H1 (cell line): ENCODE results near the gene CD72. TPM values are rescaled to one million over a fixed set of nuclear protein-coding genes. Genes with fewer than 3 reads are reported as not detected.

Source experiments
- CTCF ChIA-PET: fragments of 300-600 bp; sonication (Branson Sonifier 250); formaldehyde crosslinking; loops from one replicate; lab custom pipeline; 2021; ENCODE audit not compliant: partially characterized antibody; lab: Charles Lee
- POLR2A ChIA-PET: fragments of 300-600 bp; sonication (Branson Sonifier 250); formaldehyde crosslinking; loops from one replicate; lab custom pipeline; 2021; ENCODE audit warnings: inconsistent platforms; ENCODE audit not compliant: partially characterized antibody; lab: Charles Lee
- DNase-seq, 2 experiments: peaks; one replicate each; pipeline versions ENCODE4 v3.0.0 to v3.0.0-alpha.2; 2010 to 2022; ENCODE audit warnings: low spot score in 2 of 2, low read depth in 1 of 2, mixed read lengths in 1 of 2
- FAIRE-seq: peaks from 2 replicates; lab custom pipeline; 2011; peaks lifted over from hg19 to GRCh38; lab: Jason Lieb, UNC
- H2AFZ ChIP-seq: 2 replicates; pipeline ENCODE4 v1.8.1; 2012; ENCODE audit warnings: low read length, inconsistent platforms
- H2AK5ac ChIP-seq: 2 replicates; pipeline ENCODE4 v1.6.1; 2013; ENCODE audit warnings: low read depth, low read length
- H2BK120ac ChIP-seq: replicated peaks from 2 replicates; pipeline ENCODE3; 2013; ENCODE audit warnings: low read depth, low read length, inconsistent platforms
- H2BK12ac ChIP-seq: 2 replicates; pipeline ENCODE4 v1.6.1; 2013; ENCODE audit warnings: low read depth, low read length
- H2BK15ac ChIP-seq: 2 replicates; pipeline ENCODE4 v1.6.1; 2013; ENCODE audit warnings: low read length
- H2BK20ac ChIP-seq: 2 replicates; pipeline ENCODE4 v1.6.1; 2013; ENCODE audit warnings: low read length
- H2BK5ac ChIP-seq: 2 replicates; pipeline ENCODE4 v1.6.1; 2013; ENCODE audit warnings: low read depth, low read length
- H3K14ac ChIP-seq: 2 replicates; pipeline ENCODE4 v1.6.1; 2013; ENCODE audit warnings: inconsistent platforms; ENCODE audit not compliant: insufficient read length
- H3K18ac ChIP-seq: 2 replicates; pipeline ENCODE4 v1.6.1; 2013; ENCODE audit warnings: low read length; ENCODE audit errors: extremely low read depth
- H3K23ac ChIP-seq: 2 replicates; pipeline ENCODE4 v1.6.1; 2013; ENCODE audit warnings: inconsistent platforms; ENCODE audit not compliant: insufficient read length
- H3K23me2 ChIP-seq: 2 replicates; pipeline ENCODE4 v1.6.1; 2013; ENCODE audit warnings: low read depth, low read length
- H3K27ac ChIP-seq: 2 replicates; pipeline ENCODE4 v1.6.1; 2011; ENCODE audit warnings: low read depth, low read length, inconsistent platforms
- H3K27me3 ChIP-seq, 4 experiments: replicated peaks in 1 of 4; 1 replicate in 1 of 4; 2 replicates in 3 of 4; pipeline versions ENCODE4 v1.6.1 to v1.8.1; 2011 to 2013; ENCODE audit warnings: low read length in 3 of 4, mild to moderate bottlenecking in 3 of 4, inconsistent platforms in 2 of 4, mixed read lengths in 2 of 4, moderate library complexity in 1 of 4; ENCODE audit not compliant: control insufficient read depth in 3 of 4, insufficient read depth in 3 of 4; ENCODE audit errors: extremely low read depth in 1 of 4
- H3K36me3 ChIP-seq, 4 experiments: 2 replicates each; pipeline versions ENCODE4 v1.6.1 to v1.8.1; 2011 to 2013; ENCODE audit warnings: mild to moderate bottlenecking in 4 of 4, low read length in 3 of 4, moderate library complexity in 2 of 4, control low read depth in 1 of 4, inconsistent platforms in 1 of 4; ENCODE audit not compliant: insufficient read depth in 4 of 4, control insufficient read depth in 2 of 4
- H3K4ac ChIP-seq: replicated peaks from 2 replicates; pipeline ENCODE3; 2013; ENCODE audit warnings: low read length, low read depth, mixed read lengths, inconsistent platforms; ENCODE audit not compliant: insufficient read length
- H3K4me1 ChIP-seq, 4 experiments: replicated peaks in 1 of 4; 1 replicate in 1 of 4; 2 replicates in 3 of 4; pipeline versions ENCODE4 v1.6.1 to v1.8.1; 2011 to 2013; ENCODE audit warnings: low read length in 3 of 4, inconsistent platforms in 2 of 4, mixed read lengths in 1 of 4; ENCODE audit not compliant: insufficient read depth in 4 of 4, control insufficient read depth in 3 of 4
- H3K4me2 ChIP-seq, 2 experiments: 2 replicates each; pipeline versions ENCODE4 v1.6.1 to v1.8.1; 2011 to 2013; ENCODE audit warnings: low read depth in 2 of 2, low read length in 2 of 2, control low read depth in 1 of 2, inconsistent platforms in 1 of 2, mild to moderate bottlenecking in 1 of 2; ENCODE audit not compliant: insufficient read depth in 1 of 2
- H3K4me3 ChIP-seq, 4 experiments: fragments of 200-600, 300-600 bp in 1 of 4; sonication (generic), shearing (Covaris generic), sonication (Bioruptor Twin) in 1 of 4; 2 replicates each; pipeline versions ENCODE4 v1.5.1 to v1.8.1; 2011 to 2016; ENCODE audit warnings: low read length in 4 of 4, low read depth in 3 of 4, control low read depth in 2 of 4, inconsistent platforms in 2 of 4, mild to moderate bottlenecking in 2 of 4, mixed read lengths in 1 of 4, moderate library complexity in 1 of 4; ENCODE audit not compliant: insufficient read depth in 2 of 4; ENCODE audit errors: extremely low read depth in 1 of 4
- H3K56ac ChIP-seq: replicated peaks from 2 replicates; pipeline ENCODE3; 2013; ENCODE audit warnings: low read depth, mild to moderate bottlenecking, mixed read lengths, low read length, inconsistent platforms; ENCODE audit not compliant: insufficient read length
- H3K79me1 ChIP-seq: 2 replicates; pipeline ENCODE4 v1.6.1; 2013; ENCODE audit warnings: low read depth, low read length, control low read depth
- H3K79me2 ChIP-seq, 2 experiments: 2 replicates each; pipeline versions ENCODE4 v1.6.1 to v1.8.1; 2012 to 2013; ENCODE audit warnings: low read length in 2 of 2, mild to moderate bottlenecking in 2 of 2, inconsistent platforms in 1 of 2; ENCODE audit not compliant: insufficient read depth in 2 of 2, control insufficient read depth in 1 of 2
- H3K9ac ChIP-seq, 4 experiments: replicated peaks in 1 of 4; 1 replicate in 1 of 4; 2 replicates in 3 of 4; pipeline versions ENCODE4 v1.6.1 to v1.8.1; 2011 to 2013; ENCODE audit warnings: low read depth in 3 of 4, low read length in 3 of 4, control low read depth in 2 of 4, mild to moderate bottlenecking in 2 of 4, moderate library complexity in 2 of 4, inconsistent platforms in 1 of 4; ENCODE audit errors: extremely low read depth in 1 of 4
- H3K9me3 ChIP-seq, 2 experiments: 2 replicates each; pipeline versions ENCODE4 v1.6.1 to v1.8.1; 2012 to 2013; ENCODE audit warnings: mild to moderate bottlenecking in 2 of 2, moderate library complexity in 2 of 2, control low read depth in 1 of 2, inconsistent platforms in 1 of 2, low read depth in 1 of 2, low read length in 1 of 2, mixed read lengths in 1 of 2; ENCODE audit not compliant: insufficient read depth in 2 of 2
- H4K20me1 ChIP-seq, 2 experiments: replicated peaks in 1 of 2; 2 replicates each; pipeline versions ENCODE3 to v1.8.1; 2011 to 2013; ENCODE audit warnings: inconsistent platforms in 2 of 2, low read length in 2 of 2, mild to moderate bottlenecking in 1 of 2; ENCODE audit not compliant: insufficient read depth in 2 of 2, control insufficient read depth in 1 of 2
- H4K5ac ChIP-seq: 2 replicates; pipeline ENCODE4 v1.6.1; 2013; ENCODE audit warnings: low read length, low read depth, mixed read lengths, inconsistent platforms; ENCODE audit not compliant: insufficient read length
- H4K8ac ChIP-seq: 2 replicates; pipeline ENCODE4 v1.8.0; 2013; ENCODE audit warnings: mild to moderate bottlenecking, moderate library complexity, low read length, inconsistent platforms; ENCODE audit not compliant: insufficient read depth; ENCODE audit errors: extremely low read depth
- H4K91ac ChIP-seq: replicated peaks from 2 replicates; pipeline ENCODE3; 2013; ENCODE audit warnings: low read length, mixed read lengths, inconsistent platforms; ENCODE audit not compliant: insufficient read length
- CEBPB ChIP-seq: IDR thresholded peaks from 2 replicates; pipeline ENCODE4 v1.6.1; 2012; ENCODE audit warnings: low read depth, low read length
- FOSL1 ChIP-seq: IDR thresholded peaks from 2 replicates; pipeline ENCODE4 v1.6.1; 2011; ENCODE audit warnings: mild to moderate bottlenecking, low read depth, low read length, moderate library complexity; ENCODE audit not compliant: insufficient read depth
- JUN ChIP-seq: IDR thresholded peaks from 2 replicates; pipeline ENCODE4 v1.6.1; 2011; ENCODE audit warnings: low read depth, mild to moderate bottlenecking, improper control_type of control experiment, low read length
- KDM1A ChIP-seq: fragments of 200-600, 300-600 bp; sonication (generic); IDR thresholded peaks from 2 replicates; pipeline ENCODE4 v1.7.1; 2016; ENCODE audit warnings: mild to moderate bottlenecking, low read length, borderline replicate concordance
- ZNF274 ChIP-seq: IDR thresholded peaks from 2 replicates; pipeline ENCODE4 v1.7.0; 2012; ENCODE audit warnings: low read length, borderline replicate concordance; ENCODE audit errors: extremely low read depth
- WGBS, 2 experiments: shearing (Covaris generic) in 1 of 2; methylation state at CpG; one replicate each; pipeline versions ENCODE4 v1.1.6 to v1.1.7; 2013 to 2015; ENCODE audit warnings: low lambda C conversion rate in 2 of 2, mixed read lengths in 2 of 2, inconsistent platforms in 1 of 2, low coverage in 1 of 2, missing lambda C conversion rate in 1 of 2; ENCODE audit not compliant: insufficient replicate concordance in 2 of 2, insufficient coverage in 1 of 2, insufficient read length in 1 of 2; ENCODE audit errors: extremely low coverage in 1 of 2, missing lambda C conversion rate in 1 of 2; 5-methylcytosine and 5-hydroxymethylcytosine counted together
- polyA plus RNA-seq, 7 experiments: library from polyadenylated mRNA; depleted of rRNA in 3 of 7; stranded (reverse) in 5 of 7; unstranded in 2 of 7; fragments of >200 nt in 5 of 7; fragments of 200-250 nt in 2 of 7; gene quantifications; 1 replicate in 5 of 7; 2 replicates in 1 of 7; 4 replicates in 1 of 7; pipeline versions ENCODE4 v1.2.1 to v1.2.3, GENCODE V29; 2011 to 2013; ENCODE audit warnings: missing spikeins in 2 of 7, mixed read lengths in 2 of 7
- total RNA-seq: library from RNA; stranded (reverse); fragmentation: NEBNext Ultra II Directional; extraction: Animal tissue kit (Norgen Biotek cat#: 25700); gene quantifications from 2 replicates; pipeline ENCODE4 v1.2.1, GENCODE V29; 2021

CD72 gene
- total and polyA plus RNA-seq, 2 of the 8 experiments (the other 6 are each of a cell fraction or from before 2014, with no cell fraction given): 4.0 to 4.5 TPM

DNA sequence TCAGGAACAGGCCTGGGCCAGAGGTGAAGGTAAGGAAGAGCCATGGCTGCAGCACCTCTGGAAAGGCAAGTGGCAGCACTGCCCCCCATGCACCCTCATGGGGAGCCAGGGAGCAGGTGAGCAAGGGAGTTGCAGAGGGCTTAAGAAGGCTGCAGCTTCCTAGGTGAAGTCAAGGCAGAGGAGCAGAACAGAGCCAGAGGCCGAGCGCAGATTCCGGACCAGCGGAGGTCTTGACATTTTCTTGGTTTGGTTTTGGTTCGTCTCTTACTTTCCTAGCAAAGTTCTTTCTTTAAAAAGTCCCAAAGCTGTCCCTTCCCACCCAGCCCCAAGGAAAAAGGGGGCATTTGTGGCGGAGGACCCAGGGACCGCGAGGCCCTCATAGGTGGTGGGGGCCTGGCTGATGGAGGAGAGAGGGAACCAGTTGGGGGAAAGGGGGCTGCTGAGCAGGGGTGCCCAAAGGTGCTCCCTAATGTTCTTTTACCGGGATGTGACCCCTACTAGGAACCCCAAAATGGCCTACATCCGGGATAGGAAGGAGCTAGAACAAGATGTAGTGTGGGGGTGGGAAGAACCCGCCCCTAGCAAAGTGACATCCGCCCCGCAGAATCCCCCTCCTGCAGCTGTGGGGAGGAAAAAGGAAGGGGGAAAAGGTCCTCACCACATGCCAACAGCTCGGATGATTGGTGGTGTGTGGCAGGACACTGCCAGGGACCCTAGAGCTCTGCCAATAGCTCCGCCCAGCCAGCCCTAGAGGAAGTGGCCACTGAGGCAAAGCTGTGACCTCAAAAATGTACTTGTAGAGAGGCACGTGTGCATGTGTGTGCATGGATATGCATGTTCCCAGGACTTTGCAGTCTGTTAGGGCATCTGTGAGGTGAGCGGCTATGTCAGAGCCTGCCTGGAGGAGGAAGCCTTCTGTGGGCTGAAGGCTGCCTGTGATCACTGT, 914 bp upstream of the CD72 start:
- FAIRE-seq: no peak
- Histone ChIP-seq H3K27me3 (peaks cover 0 to 18% (median 14%) of the 10 kb centered on the region in 4 experiments; a peak in 4 of 7 replicates), H3K4me2 (no peak overlapping the region), H2BK120ac (no peak overlapping the region), H3K36me3 (no peaks in the 10 kb centered on the region), H3K4me1 (peaks cover 0 to 9% (median 5%) of the 10 kb centered on the region in 4 experiments; a peak in 4 of 7 replicates), H2BK20ac (no peak overlapping the region), H3K9ac (no peak overlapping the region), H3K4me3 (no peak overlapping the region), H4K5ac (no peak overlapping the region), H3K27ac (no peak overlapping the region), H3K4ac (no peak overlapping the region), H4K20me1 (no peaks in the 10 kb centered on the region), H3K23me2 (peaks cover 9% of the 10 kb centered on the region), H3K18ac (no peak overlapping the region), H3K79me2 (no peaks in the 10 kb centered on the region), H2BK12ac (no peak overlapping the region), H3K23ac (no peak overlapping the region), H2AFZ (no peak overlapping the region), H3K79me1 (no peaks in the 10 kb centered on the region), H2BK5ac (no peak overlapping the region; the same call in 1 of the 2 replicates), H4K8ac (no peak overlapping the region), H3K56ac (no peak overlapping the region), H3K14ac (no peak overlapping the region), H2AK5ac (no peak overlapping the region), H3K9me3 (no peaks in the 10 kb centered on the region), H2BK15ac (peak overlapping the region; percentile 90; the same call in 1 of the 2 replicates), H4K91ac (no peak overlapping the region)
- ChIA-PET POLR2A (interaction anchor here (0.9 to 1.2 kb wide), 3 partner anchors 28 to 32 kb away, joined by 3 read pairs; partner anchors contain the start of gene SIT1), CTCF (interaction anchor here (0.8 to 4.1 kb wide), 9 partner anchors 8 to 138 kb away, joined by 3 to 21 read pairs (median 5); partner anchors contain the start of genes ARHGEF39 and TESK1)
- DNase-seq: no peak
- WGBS, 2 experiments: 85% methylated on average over 14 of the region's 17 CpGs; no CpG with 5 or more reads in 1 of the 2 experiments
- TF ChIP-seq ZNF274 (no peak), CEBPB (no peak), KDM1A (no peak), JUN (no peak), FOSL1 (no peak)
